GOT3 (cell line): Measurements from ENCODE around the gene ALPL.
"Not testable (repeated sequence)": the region's sequence is repeated elsewhere in the genome, so short reads cannot be mapped to it uniquely, and the experiment has no call there.

ENCODE experiments used
- DNase-seq: peaks from one replicate; lab custom pipeline; 2025; ENCODE audit warnings: mixed read lengths; lab: John Stamatoyannopoulos, UW

ALPL gene

DNA sequence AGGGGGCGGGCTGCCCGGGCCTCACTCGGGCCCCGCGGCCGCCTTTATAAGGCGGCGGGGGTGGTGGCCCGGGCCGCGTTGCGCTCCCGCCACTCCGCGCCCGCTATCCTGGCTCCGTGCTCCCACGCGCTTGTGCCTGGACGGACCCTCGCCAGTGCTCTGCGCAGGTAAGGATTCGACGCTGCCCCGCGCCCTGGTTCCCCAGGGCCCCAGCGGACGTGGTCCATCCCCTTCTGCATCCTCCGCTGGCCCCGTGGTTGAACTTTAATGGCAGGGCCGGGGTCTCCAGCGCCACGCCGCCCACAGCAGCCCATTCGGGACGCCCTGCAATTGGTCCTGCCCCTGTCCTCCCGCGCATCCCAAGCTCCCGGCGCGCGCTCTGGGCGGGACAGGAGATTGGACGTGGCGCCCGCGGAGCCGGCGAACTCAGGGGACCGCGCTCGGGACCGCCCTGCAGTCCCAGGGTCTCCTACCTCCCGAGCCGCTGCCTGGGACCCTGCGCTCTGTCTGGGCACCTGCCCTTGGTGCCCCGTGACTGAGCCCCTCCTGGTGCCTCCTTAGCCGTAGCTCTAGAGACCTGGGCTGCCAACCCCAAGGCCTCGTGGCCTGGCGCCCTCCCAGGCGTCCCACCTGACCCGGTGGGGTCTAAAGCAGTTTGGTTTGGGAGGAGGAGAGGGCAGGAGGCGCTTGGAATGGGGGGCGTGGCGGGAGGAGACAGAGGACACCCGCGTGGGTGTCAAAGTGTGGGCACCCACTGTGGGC, at the start of gene ALPL:
TSS of gene ALPL (plus strand) at position 73 of the 762 bp plus-strand sequence. CDS start 44,659 bp downstream, outside the sequence.
- no peak for DNase-seq

DNA sequence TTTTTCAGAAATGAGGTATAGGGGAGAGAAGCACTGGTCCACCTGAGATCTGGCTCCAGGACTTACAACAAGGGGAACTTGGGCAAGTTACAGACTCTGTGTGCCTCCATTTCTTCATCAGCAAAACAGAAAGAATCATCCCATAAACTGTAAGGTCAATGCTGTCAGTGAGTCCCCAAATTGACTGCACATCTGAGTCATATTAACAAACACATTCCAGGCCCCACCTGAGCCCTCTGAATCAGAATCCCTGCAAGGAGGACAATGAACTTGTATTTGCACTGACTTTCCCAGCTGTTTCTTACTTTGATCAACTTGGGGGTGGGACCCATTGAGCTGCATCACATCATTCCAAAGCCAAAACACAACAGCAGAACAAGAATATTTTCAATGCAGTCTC, 44.1 kb upstream of the ALPL start:
- DNase-seq = not testable (repeated sequence)

DNA sequence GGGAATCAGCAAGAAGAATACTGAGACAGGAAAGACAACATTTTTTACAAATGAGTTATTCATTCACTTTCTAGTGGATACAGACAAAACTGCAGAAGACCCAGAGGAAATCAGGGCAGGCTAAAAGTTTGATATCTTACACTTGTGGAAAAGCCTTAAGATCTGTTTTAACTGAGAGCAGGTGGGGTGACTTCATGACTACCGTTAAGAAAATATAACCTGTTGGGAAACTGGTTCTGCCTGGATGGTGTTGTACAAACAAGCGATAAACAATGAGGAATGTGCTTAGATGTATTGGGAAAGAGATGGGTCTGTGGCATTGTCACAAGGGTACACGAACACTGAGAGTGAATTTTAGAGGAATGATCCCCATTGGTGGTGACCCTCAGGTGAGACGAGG, 41.3 kb upstream of the ALPL start:
- DNase-seq = not testable (repeated sequence)

DNA sequence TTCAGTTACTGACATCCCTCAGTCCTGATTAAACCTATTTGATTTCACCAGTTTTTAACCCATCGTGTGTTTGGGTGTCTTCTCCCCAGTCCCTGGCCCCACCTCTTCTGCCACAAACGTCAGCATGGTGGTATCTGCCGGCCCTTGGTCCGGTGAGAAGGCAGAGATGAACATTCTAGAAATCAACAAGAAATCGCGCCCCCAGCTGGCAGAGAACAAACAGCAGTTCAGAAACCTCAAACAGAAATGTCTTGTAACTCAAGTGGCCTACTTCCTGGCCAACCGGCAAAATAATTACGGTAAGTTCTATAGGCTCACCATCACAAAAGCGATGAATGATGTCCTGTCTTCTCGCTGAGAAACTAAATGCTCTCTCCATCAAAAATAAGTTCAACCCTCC, 40.6 kb upstream of the ALPL start:
- no peak for DNase-seq

DNA sequence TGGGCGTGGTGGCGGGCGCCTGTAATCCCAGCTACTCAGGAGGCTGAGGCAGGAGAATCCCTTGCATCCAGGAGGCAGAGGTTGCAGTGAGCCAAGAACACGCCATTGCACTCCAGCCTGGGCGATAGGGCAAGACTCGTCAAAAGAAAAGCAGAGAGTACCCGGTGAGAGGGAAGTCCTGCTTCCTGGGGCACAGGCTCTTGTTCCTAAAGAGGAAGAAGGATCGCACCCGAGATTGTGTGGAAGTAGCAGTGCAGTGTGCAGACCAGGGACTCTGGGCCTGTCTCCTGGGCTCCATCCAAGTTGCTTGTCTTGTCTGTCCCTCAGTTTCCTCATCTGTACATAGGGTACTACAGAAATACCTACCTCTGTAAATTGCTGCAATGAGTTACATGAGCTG, 39.6 kb upstream of the ALPL start:
- no peak for DNase-seq

DNA sequence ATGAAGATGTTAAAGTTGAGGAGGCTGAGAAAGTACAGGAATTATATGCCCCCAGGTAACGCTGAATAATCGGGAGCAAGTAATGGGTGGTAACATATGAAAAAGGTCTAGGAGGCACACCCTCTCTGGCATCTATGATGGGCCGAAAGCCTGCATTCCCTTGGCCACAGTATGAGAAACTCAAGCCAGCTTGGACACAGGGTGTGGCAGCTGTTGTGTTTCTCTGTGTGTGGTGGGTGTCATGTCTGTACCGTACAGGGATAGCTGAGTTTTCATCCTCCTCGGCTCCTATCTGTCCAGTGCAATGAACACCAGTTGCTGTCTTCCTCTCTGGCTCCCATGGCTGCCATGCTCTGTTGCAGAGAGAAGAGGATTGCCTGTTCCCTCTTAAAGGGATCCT, 36.4 kb upstream of the ALPL start:
- no peak for DNase-seq

DNA sequence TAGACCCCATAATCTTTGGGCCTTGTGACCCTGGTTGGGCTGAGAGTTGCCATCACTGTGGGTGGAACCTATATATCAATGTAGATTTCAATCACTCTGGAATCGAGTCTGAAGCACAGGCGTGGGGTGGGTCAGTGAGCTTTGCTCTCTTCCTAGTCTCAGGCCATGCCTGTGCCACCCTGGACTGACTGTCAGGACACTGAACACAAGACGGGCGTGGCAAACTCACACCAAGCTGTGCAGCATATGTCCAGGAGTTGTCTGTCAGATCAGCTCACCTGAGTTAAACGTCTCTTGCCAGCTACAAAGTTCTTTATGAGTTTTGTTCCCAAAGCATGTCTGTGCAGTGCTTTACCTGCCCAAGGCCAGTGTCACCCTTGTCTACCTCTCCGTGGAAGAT, 30.9 kb upstream of the ALPL start:
- DNase-seq = no peak

DNA sequence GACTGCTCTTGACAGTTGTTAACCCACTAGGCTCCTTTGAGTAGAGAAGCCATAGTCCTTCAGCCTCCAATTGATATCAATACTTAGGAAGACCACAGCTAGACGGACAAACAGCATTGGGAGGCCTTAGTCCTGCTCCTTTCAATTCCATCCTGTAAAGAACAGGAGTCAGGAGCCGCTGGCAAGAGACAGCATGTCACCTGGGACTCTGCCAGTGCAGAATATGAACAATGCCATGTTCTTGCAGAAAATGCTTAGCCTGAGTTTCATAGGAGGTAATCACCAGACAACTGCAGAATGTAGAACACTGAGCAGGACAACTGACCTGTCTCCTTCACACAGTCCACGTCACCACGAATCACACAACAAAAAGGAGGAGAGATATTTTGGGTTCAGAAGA, 25.3 kb upstream of the ALPL start:
- DNase-seq = not testable (repeated sequence)

DNA sequence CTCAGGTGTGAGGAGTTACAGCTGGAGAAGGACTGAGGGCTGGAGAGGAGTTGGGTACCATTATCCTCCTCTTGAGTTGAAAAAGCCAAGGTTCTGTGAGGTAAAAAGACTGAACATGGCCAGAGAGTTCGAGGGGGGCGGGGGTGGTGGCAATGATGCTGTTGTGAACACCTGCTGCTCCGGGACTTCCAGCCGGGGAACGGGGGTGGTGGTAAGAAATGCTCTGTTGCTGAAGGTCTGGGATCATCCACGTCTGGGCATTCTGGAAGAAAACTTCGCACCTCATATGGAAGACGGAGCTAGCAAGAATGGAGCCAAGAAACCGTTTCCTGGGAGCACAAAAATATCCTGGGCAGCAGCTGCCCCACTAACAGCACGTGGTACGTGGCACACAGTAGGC, 20.1 kb upstream of the ALPL start:
- no peak for DNase-seq

DNA sequence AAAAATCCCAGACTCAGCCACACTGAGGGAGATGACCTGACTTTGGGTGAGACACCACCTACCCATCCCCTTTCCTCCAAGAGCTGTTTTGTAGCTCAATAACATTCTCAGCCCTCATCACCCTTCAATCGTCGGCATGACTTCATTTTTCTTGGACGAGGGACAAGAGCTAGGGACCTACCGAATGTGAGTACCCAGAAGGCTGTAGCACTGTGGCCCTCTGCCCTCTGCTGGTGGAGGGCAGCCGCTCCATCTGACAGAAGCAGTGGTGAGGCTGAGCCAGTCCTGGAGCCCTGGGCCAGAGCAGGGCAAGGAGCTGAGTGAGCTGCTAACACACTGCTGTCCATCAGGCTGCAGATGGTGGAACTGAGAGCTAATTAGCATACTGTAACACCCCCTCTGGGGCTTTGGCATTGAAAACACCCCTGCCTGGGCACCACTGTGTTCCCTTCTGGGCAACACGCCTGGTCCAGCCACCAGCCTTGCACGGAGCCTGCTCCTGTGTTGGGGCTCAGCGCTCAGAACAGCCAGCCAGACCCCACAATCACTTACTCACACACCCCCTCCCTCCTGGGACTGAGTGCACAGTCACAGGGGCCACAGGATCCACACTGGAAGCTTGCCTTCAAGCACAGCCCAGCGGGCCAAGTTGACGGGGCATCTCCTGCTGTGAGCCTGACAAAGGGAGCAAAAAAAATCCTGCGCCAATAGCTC, 18.3 kb upstream of the ALPL start:
- DNase-seq = peak; percentile 48

DNA sequence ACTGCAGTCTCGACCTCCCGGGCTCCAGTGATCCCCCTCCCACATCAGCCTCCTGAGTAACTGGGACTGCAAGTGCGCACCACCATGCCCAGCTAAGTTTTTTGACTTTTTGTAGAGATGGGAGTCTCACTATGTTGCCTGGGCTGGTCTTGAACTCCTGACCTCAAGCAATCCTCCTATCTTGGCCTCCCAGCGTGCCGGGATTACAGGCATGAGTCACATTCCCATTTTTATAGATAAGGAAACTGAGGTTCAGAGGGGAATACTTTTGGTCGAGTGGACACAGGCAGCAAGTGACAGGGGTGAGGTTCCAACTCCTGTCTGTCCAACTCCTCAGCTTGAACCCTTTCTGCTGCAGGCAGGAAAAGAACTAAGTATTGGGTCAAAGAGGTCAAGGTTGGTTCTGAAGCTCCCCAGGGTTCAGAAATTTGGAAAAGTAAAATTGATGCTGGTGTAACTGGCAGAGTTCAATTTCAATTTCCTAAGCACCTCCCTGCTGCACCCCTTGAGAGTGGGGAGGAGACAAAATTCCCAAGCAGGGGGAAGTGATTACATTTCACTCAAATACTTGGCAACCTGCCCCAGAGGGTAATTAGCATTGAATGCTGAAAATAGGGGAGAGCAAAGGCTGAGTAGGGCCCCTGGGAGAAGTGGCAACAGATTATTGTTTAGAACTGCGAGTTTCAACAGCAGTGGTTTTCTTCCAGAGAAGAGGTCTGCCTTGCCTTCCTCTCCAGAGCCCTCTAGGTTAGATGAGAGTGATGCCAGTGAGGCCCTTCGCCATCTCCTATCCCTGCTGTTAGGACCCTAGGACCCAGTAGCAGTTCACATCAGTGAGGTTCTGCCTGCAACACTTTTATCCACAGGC, 17.5 kb upstream of the ALPL start:
- DNase-seq = no peak

DNA sequence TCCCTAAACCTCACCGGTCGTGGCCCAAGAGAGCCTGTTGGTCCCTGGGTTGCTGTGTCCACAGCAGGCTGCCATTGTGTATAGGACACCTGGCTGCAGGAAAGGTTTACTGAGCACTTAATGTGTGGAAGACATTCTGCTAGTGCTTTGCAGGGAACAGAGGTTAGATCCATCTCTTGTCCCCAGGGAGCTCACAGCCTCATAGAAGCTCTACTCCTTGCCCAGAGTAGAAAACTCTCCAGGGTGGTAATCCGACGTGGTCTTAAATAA, 16.9 kb upstream of the ALPL start:
- DNase-seq = no peak

DNA sequence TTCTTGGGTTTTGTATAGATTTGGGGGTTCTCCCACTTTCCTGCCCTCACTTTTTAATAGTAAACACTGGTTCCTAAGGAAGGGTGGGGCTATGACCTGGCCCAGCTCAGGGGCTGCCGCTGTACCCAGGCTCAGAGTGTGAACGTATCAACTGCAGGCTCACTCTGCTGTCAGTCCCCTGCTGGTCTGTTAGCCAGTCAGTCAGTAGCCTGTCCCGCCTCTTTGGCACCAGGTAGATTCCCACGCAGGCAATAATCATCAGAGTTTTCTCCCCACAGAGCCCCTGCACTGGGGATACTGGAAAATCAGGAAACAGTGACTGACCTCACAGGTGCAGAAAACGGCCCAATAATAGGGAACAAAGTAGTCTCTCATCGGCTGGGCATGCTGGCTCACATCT, 15.0 kb upstream of the ALPL start:
- DNase-seq = no peak

DNA sequence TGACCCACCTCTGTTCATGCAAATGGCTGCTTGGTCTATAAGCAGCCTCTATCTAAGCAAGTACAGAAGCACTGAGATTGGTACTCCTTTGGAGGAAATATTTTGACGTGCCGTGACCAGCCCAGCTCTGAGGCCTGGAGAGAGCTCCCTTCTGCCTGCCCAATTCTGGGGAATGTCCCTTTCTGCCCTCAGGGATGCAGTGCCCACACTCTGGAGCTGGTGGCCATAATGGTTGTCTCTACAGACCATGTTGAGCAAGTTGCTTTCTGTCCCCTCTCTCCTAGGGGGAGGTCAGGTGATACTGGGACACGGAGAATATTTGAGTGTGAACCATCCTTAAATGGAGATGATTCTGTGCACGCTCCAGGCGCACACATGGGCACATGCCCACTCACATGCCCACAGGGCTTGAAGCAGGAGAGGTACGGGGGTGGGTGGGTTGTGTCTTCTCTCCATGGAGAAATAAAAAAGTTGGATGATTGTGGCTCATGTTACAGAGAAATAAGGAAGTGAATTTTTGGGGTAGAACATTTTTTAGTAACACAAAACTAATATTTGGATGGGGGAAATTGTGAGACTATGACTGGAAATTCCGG, 13.9 kb upstream of the ALPL start:
- DNase-seq = no peak

DNA sequence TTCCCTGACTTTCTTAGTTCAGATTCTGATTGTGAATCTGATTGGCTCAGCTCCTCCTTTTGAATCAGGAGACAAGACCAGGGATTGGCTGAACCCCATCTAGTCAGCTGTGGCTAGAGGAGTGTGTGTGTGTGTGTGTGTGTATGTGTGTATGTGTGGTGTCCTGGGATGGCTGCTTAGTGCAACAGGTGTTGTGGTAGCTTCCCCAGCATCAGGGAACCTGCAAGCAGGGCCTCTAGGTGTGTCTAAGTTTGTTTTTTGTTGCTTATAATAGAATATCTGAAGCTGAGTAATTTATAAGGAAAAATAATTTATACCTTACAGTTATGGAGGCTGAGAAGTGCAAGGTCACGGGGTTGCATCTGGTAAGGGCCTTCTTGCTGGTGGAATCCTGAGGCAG, 13.2 kb upstream of the ALPL start:
- DNase-seq = no peak

DNA sequence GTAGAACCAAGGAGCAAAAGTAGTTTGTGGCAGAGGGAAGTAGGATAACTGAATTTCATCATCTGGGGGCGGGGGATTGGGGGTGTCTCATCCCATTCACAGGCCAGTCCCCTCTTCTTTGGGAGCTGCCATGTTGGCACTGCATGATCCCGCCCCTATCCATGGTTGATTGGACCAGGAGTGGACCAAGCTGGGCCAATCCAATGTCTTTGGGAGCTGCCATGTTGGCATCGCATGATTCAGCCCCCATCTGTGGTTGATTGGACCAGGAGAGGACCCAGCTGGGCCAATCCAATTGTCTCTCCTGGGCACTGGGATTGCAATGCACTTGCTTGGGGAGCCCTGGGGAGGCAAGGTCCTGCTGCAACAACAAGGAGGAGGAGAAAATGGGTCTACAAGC, 12.3 kb upstream of the ALPL start:
- DNase-seq = no peak

DNA sequence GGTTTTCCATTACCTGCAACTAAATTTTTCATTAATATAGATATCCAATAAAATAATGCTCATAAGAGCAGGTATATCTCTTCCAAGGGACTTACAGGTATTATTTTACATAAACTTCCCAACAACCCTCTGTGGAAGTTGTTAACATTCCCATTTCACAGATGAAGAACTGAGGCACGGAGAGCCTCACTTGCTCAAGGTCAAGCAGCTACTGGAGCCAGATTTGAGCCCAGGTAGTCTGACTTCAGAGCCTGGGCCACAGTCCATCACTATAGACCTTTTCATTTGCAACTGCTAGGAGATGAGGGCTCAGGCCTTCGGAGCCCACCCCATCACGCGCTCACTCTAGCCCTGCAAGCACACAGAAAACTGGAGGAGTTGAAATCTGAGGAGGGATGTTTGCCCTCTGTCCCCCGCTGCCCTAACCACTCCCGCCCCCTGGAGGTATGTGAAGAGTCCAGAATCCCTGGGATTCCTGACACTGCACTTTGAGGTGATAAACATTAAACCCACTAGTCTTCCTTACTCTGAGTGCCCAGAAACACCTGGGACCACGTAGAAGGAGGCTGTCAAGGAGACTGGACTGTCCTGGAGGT, 11.7 kb upstream of the ALPL start:
- no peak for DNase-seq

DNA sequence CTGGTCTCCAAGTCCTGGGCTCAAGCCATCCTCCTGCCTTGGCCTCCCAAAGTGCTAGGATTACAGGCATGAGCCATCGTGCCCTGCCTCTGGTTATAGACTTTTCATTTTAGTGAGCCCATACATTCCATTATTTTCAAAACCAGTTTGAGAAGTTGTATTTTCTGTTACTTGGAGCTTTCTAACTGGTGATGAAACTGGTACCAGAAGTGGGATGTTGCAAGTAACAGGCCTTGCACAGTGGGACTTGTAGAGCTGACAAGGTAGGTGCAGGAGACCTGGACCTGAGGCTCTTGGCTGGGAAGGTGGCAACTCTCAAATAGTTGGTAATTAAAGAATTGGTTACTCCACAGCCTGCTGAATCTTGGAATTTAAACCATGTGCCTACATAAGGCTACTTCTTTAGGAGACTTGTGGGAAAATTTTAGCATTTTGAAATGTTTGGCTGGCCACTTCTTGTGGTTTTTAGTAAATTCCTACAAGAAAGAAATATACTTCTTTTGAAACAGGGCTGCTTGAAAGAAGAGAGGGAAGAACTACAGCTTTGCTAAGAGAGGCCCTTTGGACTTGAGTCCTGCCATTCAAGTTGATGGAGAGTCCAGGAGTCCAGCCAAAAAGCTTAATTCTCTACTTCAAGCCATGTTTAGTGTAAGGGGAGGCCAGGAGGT, 9.8 kb upstream of the ALPL start:
- DNase-seq = no peak

DNA sequence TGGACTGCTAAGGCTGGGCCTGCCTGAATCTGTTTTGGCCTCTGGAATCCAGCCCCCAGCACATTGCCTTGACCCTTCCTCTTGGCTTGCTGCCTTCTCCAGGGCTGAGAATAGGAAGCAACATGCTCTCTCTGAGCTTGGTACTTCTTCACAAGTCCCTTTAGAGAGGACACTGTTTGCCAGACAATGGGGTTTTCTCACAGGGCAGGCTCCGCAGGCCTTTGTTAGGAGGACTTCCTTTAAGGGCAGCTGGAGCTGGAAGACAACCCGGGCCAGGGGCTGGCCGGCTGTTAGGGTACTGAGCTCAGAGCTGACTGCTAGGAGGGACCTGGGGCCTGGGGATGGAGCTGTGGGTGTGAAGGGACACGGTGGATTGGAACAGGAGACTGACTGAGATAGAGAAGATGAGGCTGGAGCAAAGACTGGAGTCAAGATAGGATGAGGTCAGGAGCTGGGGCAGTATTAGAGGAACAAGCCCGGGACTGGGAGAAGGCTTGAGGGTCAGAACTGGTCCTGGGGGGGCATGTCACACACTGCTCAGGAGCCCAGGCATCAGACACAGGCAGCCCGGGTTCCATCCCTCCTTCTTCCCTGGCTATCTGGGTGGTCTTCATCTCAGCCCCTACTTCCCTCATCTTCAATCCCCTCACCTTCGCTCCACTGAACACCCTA, 5.4 kb upstream of the ALPL start:
- no peak for DNase-seq

DNA sequence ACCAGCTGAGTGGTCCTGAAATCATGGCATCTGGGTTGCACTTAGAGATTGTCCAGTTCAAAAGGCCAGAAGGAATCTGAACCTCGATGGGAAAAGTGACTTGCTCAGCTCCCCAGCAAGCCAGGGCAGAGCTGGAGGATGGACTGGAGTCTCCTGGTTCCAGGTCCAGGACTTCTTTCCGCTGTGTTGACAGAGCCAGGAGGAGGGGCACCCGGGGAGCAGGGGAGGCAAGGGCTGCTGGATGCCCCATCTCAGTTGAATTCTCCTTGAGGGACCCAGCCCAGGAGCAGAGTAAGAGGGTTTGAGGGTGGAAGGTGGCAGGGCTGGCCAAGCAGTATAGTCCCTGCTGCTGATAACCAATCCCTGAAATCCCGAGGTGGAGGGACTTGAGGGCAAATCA, 2.4 kb upstream of the ALPL start:
- DNase-seq = no peak
